ENCODE results near the gene SCN4A. TPM values are rescaled to one million over a fixed set of nuclear protein-coding genes. Genes with fewer than 3 reads are reported as not detected.
"Not testable (repeated sequence)": the region's sequence is repeated elsewhere in the genome, so short reads cannot be mapped to it uniquely, and the experiment has no call there.

SCN4A gene
- under 1 TPM in 3 of 6 donors, not detected in 3; under 0.01 to 0.44 (median 0.20) TPM for total RNA-seq

GRCh38 chr17:63972796-63973195, at the start of gene SCN4A:
SCN4A (minus strand) TSS chr17:63972918; CDS start chr17:63972841, 77 bp downstream.
- Histone ChIP-seq H3K36me3 (no peaks in the 10 kb centered on the region), H3K27ac (no peak within 1 kb of the TSS), H3K9me3 (no peaks in the 10 kb centered on the region), H3K27me3 (no peaks in the 10 kb centered on the region), H3K4me3 (no peak within 1 kb of the TSS), H3K4me1 (no peaks in the 10 kb centered on the region)
- no peak for ATAC-seq (ENCODE audit: low FRiP score in 2 of 2)
- DNase-seq = peak in 1 of 2 donors; percentile 67
- 97% methylated on average over 14 of the region's 14 CpGs; no CpG with 5 or more reads in 1 of the 2 donors for WGBS, 2 donors
- TF ChIP-seq EP300 (IDR thresholded peaks at IDR 0.05) = no peak
- no peak for TF ChIP-seq CTCF (IDR thresholded peaks at IDR 0.05)
- no peak for TF ChIP-seq POLR2AphosphoS5 (IDR thresholded peaks at IDR 0.05)
- TF ChIP-seq POLR2A (IDR thresholded peaks at IDR 0.05) = no peak

- WGBS, 2 donors = 9 to 13% methylated on average over 16 to 23 of the region's 23 CpGs
- Histone ChIP-seq H3K4me3 (peak within 1 kb of the TSS; percentile 36 to 59 (median 48)), H3K27ac (peak within 1 kb of the TSS; percentile 83 to 89 (median 88))
Observed at GRCh38 chr17:64020056-64020766, 47.5 kb upstream of the SCN4A start, which contains the start of gene ICAM2. ICAM2 (minus strand) TSS chr17:64020633; CDS start chr17:64006691, 13,942 bp downstream.

GRCh38 chr17:64019551-64019961, 46.8 kb upstream of the SCN4A start:
- not testable (repeated sequence) for ATAC-seq (ENCODE audit: low FRiP score in 2 of 2); H3K9me3 ChIP-seq; H3K27me3 ChIP-seq; H3K36me3 ChIP-seq; DNase-seq
- H3K4me1 ChIP-seq = peaks cover 23 to 48% (median 31%) of the 10 kb centered on the region in 4 donors
- 66 to 70% methylated on average over 9 of the region's 9 CpGs for WGBS, 2 donors
- H3K27ac ChIP-seq = peak overlapping the region; percentile 83 to 89 (median 88)
- peak overlapping the region in 3 of 4 donors; percentile 43 to 59 (median 53) for H3K4me3 ChIP-seq

More at GRCh38 chr17:64020056-64020766, 47.5 kb upstream of the SCN4A start, which contains the start of gene ICAM2:
- TF ChIP-seq EP300 (IDR thresholded peaks at IDR 0.05) (peak in 3 of 4 donors; percentile 36 to 86 (median 82)), POLR2A (IDR thresholded peaks at IDR 0.05) (peak in 3 of 4 donors; percentile 45 to 74 (median 70)), CTCF (IDR thresholded peaks at IDR 0.05) (peak in 4 of 6 experiments; percentile 18 to 40 (median 30)), POLR2AphosphoS5 (IDR thresholded peaks at IDR 0.05) (peak; percentile 59 to 82)
- peak in 1 of 2 donors; percentile 81 for DNase-seq
- Histone ChIP-seq H3K36me3 (no peaks in the 10 kb centered on the region), H3K4me1 (peaks cover 26 to 49% (median 32%) of the 10 kb centered on the region in 4 donors), H3K27me3 (no peaks in the 10 kb centered on the region), H3K9me3 (no peaks in the 10 kb centered on the region)
- peak; percentile 84 to 88 for ATAC-seq (ENCODE audit: low FRiP score in 2 of 2)

- Histone ChIP-seq H3K9me3 (no peaks in the 10 kb centered on the region), H3K27me3 (no peaks in the 10 kb centered on the region), H3K36me3 (no peaks in the 10 kb centered on the region), H3K4me3 (no peak overlapping the region), H3K4me1 (peaks cover 23 to 42% (median 26%) of the 10 kb centered on the region in 4 donors), H3K27ac (peak overlapping the region in 2 of 4 donors; percentile 48 to 76)
- DNase-seq (no peak), ATAC-seq (ENCODE audit: low FRiP score in 2 of 2) (no peak)
- 74 to 79% methylated on average over 2 of the region's 2 CpGs for WGBS, 2 donors
- TF ChIP-seq POLR2AphosphoS5 (IDR thresholded peaks at IDR 0.05) (no peak), CTCF (IDR thresholded peaks at IDR 0.05) (peak in 3 of 6 experiments; percentile 16 to 40 (median 17)), EP300 (IDR thresholded peaks at IDR 0.05) (no peak), POLR2A (IDR thresholded peaks at IDR 0.05) (no peak)
Observed at GRCh38 chr17:64017381-64017980, 44.8 kb upstream of the SCN4A start.

- no peaks in the 10 kb centered on the region for H3K27me3 ChIP-seq
- no peak for ATAC-seq (ENCODE audit: low FRiP score in 2 of 2)
- H3K36me3 ChIP-seq = no peaks in the 10 kb centered on the region
- no peaks in the 10 kb centered on the region for H3K9me3 ChIP-seq
- H3K27ac ChIP-seq = peak overlapping the region; percentile 44 to 79 (median 62)
- peak overlapping the region in 2 of 4 donors; percentile 1 to 7 for H3K4me3 ChIP-seq
- TF ChIP-seq POLR2AphosphoS5 (IDR thresholded peaks at IDR 0.05) (no peak), POLR2A (IDR thresholded peaks at IDR 0.05) (no peak), CTCF (IDR thresholded peaks at IDR 0.05) (no peak), EP300 (IDR thresholded peaks at IDR 0.05) (no peak)
- DNase-seq = no peak
- H3K4me1 ChIP-seq = peaks cover 23 to 42% (median 26%) of the 10 kb centered on the region in 4 donors
- WGBS, 2 donors = 27 to 50% methylated on average over 3 of the region's 3 CpGs
Observed at GRCh38 chr17:64016974-64017373, 44.3 kb upstream of the SCN4A start.

All from upper lobe of left lung (tissue), 6 donors.